Nephron (organoid): Measurements from ENCODE around the gene PSPN.

Experiments used
- H3K27ac Mint-ChIP-seq, 3 experiments: 2 replicates each; pipeline ENCODE4 v1.8.0; 2020; ENCODE audit warnings: mixed read lengths in 3 of 3, mild to moderate bottlenecking in 2 of 3, moderate library complexity in 1 of 3
- H3K27me3 Mint-ChIP-seq: 2 replicates; pipeline ENCODE4 v1.8.0; 2021; ENCODE audit warnings: low read depth, mild to moderate bottlenecking, moderate library complexity, mixed read lengths
- H3K36me3 Mint-ChIP-seq: 2 replicates; pipeline ENCODE4 v1.8.0; 2020; ENCODE audit warnings: low read depth, mixed read lengths
- H3K4me1 Mint-ChIP-seq: 2 replicates; pipeline ENCODE4 v1.8.0; 2020; ENCODE audit warnings: mixed read lengths
- H3K4me3 Mint-ChIP-seq, 3 experiments: 2 replicates each; pipeline ENCODE4 v1.8.0; 2020; ENCODE audit warnings: mild to moderate bottlenecking in 3 of 3, mixed read lengths in 3 of 3, moderate library complexity in 2 of 3
- H3K9me3 Mint-ChIP-seq: 2 replicates; pipeline ENCODE4 v1.8.0; 2020; ENCODE audit warnings: mixed read lengths
- TF ChIP-seq, protein P1 (sequence below), 3 experiments: fragments of 200-600 bp; sonication (generic); IDR thresholded peaks; one replicate each; pipeline ENCODE4 v1.5.0; 2021; ENCODE audit warnings: antibody characterized with exemption in 3 of 3; ENCODE audit not compliant: unreplicated experiment in 3 of 3

PSPN gene

DNA sequence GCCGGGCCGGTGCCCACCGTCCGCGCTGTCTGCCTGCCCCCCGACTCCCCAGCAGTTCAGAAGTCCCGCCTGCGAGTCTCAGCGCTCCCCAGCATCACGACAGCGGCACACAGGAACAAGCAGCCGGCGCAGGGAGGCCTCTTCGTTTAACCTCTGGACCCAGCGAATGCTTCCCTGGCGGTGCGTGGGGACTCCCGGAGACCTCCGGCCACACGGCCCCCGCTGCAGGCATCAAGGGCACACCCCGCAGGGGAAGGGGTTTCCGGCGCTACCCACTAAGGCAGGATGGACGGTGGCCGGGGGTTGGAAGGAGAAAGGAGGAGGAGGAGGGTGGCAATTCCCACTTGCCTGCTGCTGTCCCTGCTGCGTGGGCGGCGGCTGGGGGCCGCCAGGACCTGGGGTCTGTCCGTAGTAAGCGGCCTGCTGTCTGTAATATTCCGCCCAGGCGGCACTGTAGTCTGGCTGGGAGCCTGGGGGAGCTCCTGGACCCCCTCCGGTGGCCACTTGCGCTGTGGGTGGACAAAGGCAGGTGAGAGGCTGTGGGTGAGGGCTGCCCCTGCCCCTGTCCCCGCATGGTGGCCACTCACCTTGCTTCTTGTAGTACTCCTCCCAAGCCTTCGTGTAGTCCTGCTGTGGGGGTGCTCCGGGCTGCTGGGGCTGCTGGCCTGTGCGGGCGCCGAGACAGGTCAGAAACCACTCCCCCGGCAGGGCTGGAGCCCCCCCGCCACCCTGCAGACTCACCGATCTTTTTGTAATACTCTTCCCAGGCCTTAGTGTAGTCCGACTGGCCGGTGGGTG, 39.3 kb upstream of the PSPN start:
- peaks cover 23% of the 10 kb centered on the region for H3K4me1 Mint-ChIP-seq
- TF ChIP-seq, protein P1, sequence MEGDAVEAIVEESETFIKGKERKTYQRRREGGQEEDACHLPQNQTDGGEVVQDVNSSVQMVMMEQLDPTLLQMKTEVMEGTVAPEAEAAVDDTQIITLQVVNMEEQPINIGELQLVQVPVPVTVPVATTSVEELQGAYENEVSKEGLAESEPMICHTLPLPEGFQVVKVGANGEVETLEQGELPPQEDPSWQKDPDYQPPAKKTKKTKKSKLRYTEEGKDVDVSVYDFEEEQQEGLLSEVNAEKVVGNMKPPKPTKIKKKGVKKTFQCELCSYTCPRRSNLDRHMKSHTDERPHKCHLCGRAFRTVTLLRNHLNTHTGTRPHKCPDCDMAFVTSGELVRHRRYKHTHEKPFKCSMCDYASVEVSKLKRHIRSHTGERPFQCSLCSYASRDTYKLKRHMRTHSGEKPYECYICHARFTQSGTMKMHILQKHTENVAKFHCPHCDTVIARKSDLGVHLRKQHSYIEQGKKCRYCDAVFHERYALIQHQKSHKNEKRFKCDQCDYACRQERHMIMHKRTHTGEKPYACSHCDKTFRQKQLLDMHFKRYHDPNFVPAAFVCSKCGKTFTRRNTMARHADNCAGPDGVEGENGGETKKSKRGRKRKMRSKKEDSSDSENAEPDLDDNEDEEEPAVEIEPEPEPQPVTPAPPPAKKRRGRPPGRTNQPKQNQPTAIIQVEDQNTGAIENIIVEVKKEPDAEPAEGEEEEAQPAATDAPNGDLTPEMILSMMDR (IDR thresholded peaks at IDR 0.05; ENCODE audit: unreplicated experiment in 3 of 3): no peak
- peaks cover 40% of the 10 kb centered on the region for H3K36me3 Mint-ChIP-seq
- H3K27ac Mint-ChIP-seq: peak overlapping the region in 2 of 3 experiments; percentile 89 to 94
- H3K4me3 Mint-ChIP-seq: no peak overlapping the region
- H3K9me3 Mint-ChIP-seq: no peaks in the 10 kb centered on the region
- H3K27me3 Mint-ChIP-seq: no peaks in the 10 kb centered on the region

DNA sequence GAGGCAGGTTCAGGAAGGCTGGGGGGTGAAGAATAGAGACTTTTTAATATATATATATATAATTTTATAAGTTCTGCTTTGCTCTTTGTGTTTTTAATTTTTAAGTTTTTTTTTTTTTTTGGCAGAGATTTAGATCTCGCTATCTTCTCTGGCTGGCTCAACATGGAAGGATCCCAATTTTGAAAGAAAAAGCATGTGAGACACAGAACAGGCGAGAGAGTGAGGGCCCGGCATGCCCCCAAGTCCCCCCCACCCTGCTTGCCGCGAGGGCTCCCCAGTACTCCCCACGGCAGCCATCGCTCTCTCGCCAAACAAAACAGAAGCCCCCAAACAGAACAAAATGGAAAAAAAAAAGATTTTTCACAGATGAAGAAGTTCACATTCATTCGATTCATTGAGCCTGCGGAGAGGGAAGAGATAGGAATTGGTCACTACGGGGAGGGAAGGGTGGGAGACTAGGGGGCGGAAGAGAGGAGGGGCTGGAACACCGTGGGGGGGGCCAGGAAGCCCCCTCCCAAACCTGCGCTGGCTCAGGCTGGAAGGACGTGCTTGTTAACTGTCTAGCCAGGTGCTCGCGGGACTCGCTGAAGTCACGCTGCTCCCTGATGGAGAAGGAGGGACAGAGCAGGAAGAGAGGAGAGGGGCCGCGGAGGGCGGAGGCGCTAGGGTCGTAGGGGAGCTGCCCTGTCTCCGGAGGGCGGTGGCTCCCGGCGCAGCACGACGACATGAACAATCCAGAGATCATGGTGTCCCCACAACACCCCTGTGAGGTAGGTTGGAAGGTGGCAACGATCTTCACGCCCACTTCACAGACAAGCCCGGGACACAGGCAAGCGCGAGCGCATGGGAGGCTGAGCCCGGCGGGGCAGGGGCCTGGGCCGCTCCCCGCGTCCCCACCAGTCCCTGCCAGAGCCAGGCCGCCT, 38.2 kb upstream of the PSPN start:
- Mint-ChIP-seq H3K4me3 (no peak overlapping the region), H3K4me1 (peaks cover 13% of the 10 kb centered on the region), H3K27me3 (no peaks in the 10 kb centered on the region), H3K9me3 (no peaks in the 10 kb centered on the region), H3K36me3 (peaks cover 30% of the 10 kb centered on the region), H3K27ac (peak overlapping the region; percentile 66 to 94 (median 89))
- TF ChIP-seq, protein P1 (IDR thresholded peaks at IDR 0.05; ENCODE audit: unreplicated experiment in 3 of 3): no peak

DNA sequence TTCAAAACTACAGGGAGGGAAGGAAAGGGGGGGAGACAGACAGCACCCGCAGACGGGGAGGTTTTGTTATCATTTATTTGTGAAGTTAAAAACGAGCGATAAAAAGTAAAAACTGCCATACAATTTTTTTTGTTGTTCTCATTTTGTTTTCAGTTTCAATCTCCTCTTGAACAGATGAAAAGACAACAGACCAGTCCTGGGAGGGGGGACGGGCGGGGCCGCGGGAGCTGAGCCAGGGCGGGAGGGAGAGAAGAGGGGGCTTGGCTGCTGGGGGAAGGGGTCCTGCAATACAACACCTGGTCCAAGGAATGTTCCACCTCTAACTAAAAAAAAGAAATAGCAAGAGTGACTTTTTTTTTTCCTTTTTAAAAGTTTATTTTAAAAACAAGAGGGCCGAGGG, 37.6 kb upstream of the PSPN start:
- peaks cover 24% of the 10 kb centered on the region for H3K36me3 Mint-ChIP-seq
- H3K27ac Mint-ChIP-seq: peak overlapping the region; percentile 66 to 94 (median 89)
- no peaks in the 10 kb centered on the region for H3K27me3 Mint-ChIP-seq
- TF ChIP-seq, protein P1 (IDR thresholded peaks at IDR 0.05; ENCODE audit: unreplicated experiment in 3 of 3): no peak
- no peaks in the 10 kb centered on the region for H3K9me3 Mint-ChIP-seq
- no peak overlapping the region for H3K4me3 Mint-ChIP-seq
- peaks cover 13% of the 10 kb centered on the region for H3K4me1 Mint-ChIP-seq

DNA sequence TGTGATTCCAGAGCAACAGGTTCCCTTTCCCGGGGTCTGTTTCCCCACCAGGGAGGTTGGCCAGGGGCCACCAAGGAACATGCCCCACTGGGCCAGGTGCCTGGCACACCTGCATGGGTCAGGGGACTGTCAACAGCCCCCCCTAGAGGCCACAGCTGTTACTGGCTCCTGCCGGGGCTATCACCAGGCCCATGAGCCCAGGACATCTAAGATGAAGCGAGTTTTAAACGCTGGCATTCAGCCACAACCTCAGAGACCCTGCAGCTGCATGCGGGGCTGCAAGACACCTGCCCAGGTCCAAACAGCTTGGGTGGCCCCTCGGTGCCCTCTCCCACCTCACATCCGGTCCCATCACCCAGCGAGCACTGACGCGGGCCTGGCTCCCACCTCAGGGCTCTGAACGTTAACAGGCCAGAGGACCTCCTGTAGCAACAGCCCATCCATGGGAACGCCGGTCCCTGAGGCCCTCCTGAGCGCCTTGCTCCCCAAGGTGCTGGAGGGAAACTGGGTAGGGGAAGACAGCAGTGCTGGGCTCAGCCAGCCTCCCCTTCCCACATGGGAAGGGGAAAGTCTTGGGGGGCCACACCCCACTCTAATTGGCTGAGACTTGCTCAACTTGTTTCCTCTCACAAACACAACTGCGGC, 36.8 kb upstream of the PSPN start:
- Mint-ChIP-seq H3K4me3 (no peak overlapping the region), H3K27me3 (no peaks in the 10 kb centered on the region), H3K27ac (peak overlapping the region in 2 of 3 experiments; percentile 35 to 94), H3K36me3 (peaks cover 22% of the 10 kb centered on the region), H3K4me1 (peaks cover 13% of the 10 kb centered on the region), H3K9me3 (no peaks in the 10 kb centered on the region)
- TF ChIP-seq, protein P1 (IDR thresholded peaks at IDR 0.05; ENCODE audit: unreplicated experiment in 3 of 3): peak; percentile 54 to 62 (median 54)

DNA sequence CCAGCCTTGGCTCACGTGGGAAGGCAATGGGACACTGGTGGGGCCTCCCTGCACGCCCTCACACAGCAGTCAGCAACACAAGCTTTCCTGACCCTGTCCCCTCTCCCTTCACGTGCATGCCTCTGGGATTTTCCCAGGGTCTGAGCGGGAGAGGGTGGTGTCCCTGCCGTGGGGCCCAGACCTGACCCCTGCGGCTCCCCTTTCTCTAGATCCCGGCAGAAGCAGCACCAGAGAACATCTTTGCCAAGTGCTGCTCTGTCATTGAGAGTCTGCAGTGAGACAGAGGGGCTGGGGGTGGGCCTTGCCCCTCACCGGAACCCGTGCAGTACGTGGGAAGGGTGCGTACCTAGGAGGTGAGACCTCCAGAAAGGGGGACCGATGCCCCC, 36.3 kb upstream of the PSPN start:
- Mint-ChIP-seq H3K4me1 (peaks cover 13% of the 10 kb centered on the region), H3K36me3 (peaks cover 22% of the 10 kb centered on the region), H3K9me3 (no peaks in the 10 kb centered on the region), H3K27me3 (no peaks in the 10 kb centered on the region), H3K4me3 (no peak overlapping the region), H3K27ac (peak overlapping the region in 1 of 3 experiments; percentile 94)
- TF ChIP-seq, protein P1 (IDR thresholded peaks at IDR 0.05; ENCODE audit: unreplicated experiment in 3 of 3): no peak
